ENCODE results near the gene PNMA1. TPM values are rescaled to one million over a fixed set of nuclear protein-coding genes. Genes with fewer than 3 reads are reported as not detected.

Gene PNMA1, protein sequence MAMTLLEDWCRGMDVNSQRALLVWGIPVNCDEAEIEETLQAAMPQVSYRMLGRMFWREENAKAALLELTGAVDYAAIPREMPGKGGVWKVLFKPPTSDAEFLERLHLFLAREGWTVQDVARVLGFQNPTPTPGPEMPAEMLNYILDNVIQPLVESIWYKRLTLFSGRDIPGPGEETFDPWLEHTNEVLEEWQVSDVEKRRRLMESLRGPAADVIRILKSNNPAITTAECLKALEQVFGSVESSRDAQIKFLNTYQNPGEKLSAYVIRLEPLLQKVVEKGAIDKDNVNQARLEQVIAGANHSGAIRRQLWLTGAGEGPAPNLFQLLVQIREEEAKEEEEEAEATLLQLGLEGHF
- total RNA-seq, result 10 to 100 TPM; 38.1 to 47.5 TPM

DNA sequence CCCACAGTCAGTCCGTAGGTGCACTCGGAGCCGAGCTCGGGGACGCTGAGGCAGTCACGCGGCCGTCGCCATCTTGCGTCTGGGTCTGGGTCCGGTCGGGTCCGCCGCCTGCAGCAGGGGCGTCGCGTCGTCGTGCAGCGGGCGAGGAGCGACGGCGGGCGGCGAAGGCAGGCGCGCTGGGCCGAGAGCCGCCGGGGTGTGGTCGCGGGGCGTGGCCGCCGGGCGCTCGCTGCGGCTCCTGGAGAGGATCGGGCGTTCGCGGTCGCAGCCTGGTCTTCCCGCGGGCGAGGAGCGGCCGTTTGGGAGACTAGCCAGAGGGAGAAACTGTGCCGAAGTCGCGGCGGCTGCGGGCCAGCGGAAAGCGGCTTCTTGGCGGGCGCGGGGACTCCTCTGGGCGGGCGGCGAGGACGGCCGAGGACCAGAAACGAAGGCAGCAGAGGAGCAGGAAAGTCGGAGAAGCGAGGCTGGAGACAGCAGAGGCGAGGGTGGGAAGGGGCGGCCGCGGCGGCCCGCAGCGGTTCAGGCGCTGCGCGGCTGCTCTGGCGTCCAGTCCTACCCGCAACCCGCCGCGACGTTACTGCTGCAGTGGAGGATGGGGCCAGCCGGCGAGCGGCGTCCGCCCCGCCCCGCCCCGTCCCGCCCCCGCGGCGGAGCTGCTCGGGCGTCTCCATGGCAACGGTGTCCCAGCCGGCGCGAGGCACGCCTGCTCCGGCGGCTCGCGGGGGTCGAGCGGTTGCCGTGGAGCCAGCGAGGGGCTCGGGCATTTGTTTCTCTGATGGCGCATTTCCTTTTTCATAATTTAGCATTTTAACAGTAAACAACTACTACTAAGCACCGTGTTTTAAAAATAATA lies at the start of gene PNMA1:
Gene PNMA1, minus strand, starts transcription at position 582 of the 853 bp plus-strand sequence. CDS start 745 bp downstream, outside the sequence.
- H3K9me3 Mint-ChIP-seq, result no peaks in the 10 kb centered on the region
- H3K4me3 Mint-ChIP-seq, result peak within 1 kb of the TSS; percentile 92 to 96
- no peaks in the 10 kb centered on the region for H3K27me3 Mint-ChIP-seq (ENCODE audit: low read depth)
- peak; percentile 90 to 91 for DNase-seq
- peaks cover 8 to 12% of the 10 kb centered on the region in 2 donors for H3K36me3 Mint-ChIP-seq (ENCODE audit: insufficient read depth in 2 of 2)
- H3K4me1 Mint-ChIP-seq (ENCODE audit: low read depth), result peaks cover 26% of the 10 kb centered on the region
- peak; percentile 83 to 84 for ATAC-seq (replicated peaks in 1 of 2)
- peak within 1 kb of the TSS; percentile 95 for H3K27ac Mint-ChIP-seq

DNA sequence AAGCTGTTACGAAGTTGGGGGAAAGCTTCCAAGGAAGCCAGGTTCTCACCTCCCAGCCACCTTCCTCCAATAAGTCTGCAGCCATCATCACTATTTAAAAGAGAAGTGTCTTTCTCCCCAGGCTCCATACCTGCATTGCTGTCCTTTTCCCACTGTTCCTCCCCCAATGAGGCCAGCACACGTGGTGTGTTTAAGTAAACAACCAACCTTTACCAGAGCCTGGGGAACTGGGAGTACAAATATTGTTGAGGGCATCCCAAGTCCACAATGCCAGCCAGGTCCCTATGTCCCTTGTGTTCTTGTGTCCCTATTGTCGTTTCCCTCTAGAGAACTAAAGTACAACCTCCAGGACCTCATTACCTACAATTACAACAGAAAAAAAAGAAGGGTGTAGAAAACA lies 49.2 kb upstream of the PNMA1 start:
- H3K4me1 Mint-ChIP-seq (ENCODE audit: low read depth), result peaks cover 75% of the 10 kb centered on the region
- H3K9me3 Mint-ChIP-seq, result no peaks in the 10 kb centered on the region
- H3K36me3 Mint-ChIP-seq (ENCODE audit: insufficient read depth in 2 of 2), result peaks cover 0 to 2% of the 10 kb centered on the region in 2 donors
- H3K4me3 Mint-ChIP-seq, result peak overlapping the region; percentile 34 to 76
- no peak for ATAC-seq (replicated peaks in 1 of 2)
- H3K27ac Mint-ChIP-seq, result no peak overlapping the region
- H3K27me3 Mint-ChIP-seq (ENCODE audit: low read depth), result no peaks in the 10 kb centered on the region
- DNase-seq, result no peak

DNA sequence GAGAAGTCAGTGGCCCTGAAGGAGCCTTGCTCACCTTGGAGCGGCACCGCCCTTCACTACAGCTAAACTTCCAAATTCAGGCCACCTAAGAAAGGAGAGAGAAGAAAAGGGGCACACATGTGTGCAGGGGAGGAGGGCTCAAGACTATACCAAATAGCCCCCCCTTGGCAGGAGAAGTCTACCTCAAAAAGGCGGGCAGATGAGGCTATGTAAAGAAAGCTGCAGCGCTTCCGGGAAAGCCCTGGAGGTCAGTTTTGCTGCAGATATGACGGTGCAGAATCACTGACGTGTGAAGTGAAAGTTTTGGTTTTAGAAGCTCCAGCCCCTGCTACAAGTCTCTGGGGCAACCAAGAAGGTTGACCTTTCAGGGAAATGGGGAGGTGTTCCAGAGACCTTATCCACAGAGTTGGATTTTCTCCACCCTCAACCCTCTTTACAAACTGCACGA lies 48.2 kb upstream of the PNMA1 start:
- ATAC-seq (replicated peaks in 1 of 2), result peak; percentile 6 to 38
- DNase-seq, result peak; percentile 68 to 71
- H3K27ac Mint-ChIP-seq, result peak overlapping the region; percentile 84
- no peaks in the 10 kb centered on the region for H3K27me3 Mint-ChIP-seq (ENCODE audit: low read depth)
- peak overlapping the region; percentile 76 to 91 for H3K4me3 Mint-ChIP-seq
- H3K9me3 Mint-ChIP-seq, result no peaks in the 10 kb centered on the region
- H3K36me3 Mint-ChIP-seq (ENCODE audit: insufficient read depth in 2 of 2), result peaks cover 0 to 5% of the 10 kb centered on the region in 2 donors
- peaks cover 80% of the 10 kb centered on the region for H3K4me1 Mint-ChIP-seq (ENCODE audit: low read depth)

DNA sequence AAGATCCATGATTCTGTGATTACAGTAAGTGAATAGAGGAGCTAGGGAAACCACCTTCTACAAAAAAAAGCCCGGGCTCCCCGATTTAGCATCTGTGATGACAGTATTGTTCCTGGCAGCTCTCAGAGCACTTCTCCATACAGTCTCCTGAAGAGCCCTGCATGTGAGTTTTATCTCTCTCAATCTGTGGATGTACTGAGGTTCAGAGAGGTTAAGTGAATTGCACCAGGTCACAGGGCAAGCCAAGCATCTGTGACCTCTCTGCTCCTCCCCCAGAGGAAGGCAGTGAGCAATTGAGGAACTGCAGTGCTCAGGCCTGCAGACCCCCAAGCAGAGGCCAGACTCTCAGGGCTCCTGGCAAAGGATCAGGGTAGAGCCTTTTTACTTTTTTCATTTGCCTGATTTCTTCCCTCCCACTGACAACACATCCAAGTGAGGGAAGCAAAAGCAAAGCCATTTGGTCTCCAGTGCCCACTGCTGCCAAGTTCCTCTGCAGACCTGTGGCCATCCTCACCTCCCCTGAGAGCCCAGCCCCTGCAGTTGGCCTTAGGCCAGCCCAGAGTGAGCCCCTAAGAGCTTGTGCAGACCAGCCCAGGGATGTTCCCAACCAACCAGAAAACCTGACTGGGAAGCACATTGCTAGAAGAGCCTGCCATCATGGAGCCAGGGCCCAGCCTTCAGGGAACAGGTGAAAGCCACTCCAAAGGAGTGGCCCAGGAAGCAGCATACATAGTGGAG lies 47.6 kb upstream of the PNMA1 start:
- peak overlapping the region; percentile 76 to 91 for H3K4me3 Mint-ChIP-seq

DNA sequence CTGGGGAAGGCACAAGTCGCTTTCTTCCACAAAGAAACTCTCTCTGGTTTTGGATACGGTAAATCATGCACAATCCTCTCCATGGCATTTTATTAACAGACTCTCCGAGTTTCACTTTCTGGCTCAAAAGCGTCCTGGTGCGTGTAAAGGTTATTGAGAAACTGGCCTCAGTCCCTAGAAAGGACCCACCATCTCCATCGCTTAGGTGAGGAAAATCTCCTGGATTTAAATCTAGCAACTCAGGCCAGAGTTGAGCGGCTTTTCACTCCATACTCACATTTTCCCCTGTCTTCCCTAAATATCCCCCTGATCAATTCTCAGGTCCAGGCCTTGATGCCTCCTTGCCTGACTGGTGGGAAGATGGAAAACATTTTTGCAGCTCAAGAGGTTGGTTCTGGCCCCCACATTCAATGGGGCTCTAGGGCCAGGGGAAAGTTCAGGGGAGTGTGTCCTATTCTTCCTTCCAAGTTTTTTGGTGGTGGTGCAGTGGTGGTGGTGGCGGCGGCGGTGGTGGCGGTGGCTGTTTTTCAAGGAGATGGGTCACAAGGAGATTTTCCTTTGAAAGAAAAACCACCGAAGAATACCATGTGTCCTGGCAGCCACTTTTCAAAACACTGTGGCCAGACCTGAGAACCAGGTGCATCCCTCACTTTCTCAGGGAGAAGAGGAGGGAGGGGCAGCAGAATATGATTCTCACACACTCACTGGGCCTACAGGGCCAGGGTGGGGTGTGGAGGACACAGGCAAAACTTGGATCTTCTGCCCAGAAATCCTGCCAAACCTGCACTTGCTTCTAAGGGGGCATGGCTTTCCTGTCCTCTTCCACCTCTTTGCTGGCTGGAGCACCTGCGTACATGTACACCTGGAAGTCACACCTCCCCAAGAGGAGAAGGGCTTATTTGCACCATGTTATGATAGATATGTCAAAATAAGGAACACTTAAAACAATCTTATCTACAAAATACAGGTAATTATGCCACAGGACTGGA lies 46.7 kb upstream of the PNMA1 start:
- DNase-seq, result no peak
- H3K4me3 Mint-ChIP-seq, result peak overlapping the region; percentile 87 to 91
- ATAC-seq (replicated peaks in 1 of 2), result no peak

More for the DNA sequence above, 47.6 kb upstream of the PNMA1 start:
- DNase-seq, result no peak
- peaks cover 80% of the 10 kb centered on the region for H3K4me1 Mint-ChIP-seq (ENCODE audit: low read depth)
- no peaks in the 10 kb centered on the region for H3K9me3 Mint-ChIP-seq
- H3K27ac Mint-ChIP-seq, result peak overlapping the region; percentile 84
- peaks cover 0 to 6% of the 10 kb centered on the region in 2 donors for H3K36me3 Mint-ChIP-seq (ENCODE audit: insufficient read depth in 2 of 2)
- ATAC-seq (replicated peaks in 1 of 2), result no peak
- H3K27me3 Mint-ChIP-seq (ENCODE audit: low read depth), result no peaks in the 10 kb centered on the region

DNA sequence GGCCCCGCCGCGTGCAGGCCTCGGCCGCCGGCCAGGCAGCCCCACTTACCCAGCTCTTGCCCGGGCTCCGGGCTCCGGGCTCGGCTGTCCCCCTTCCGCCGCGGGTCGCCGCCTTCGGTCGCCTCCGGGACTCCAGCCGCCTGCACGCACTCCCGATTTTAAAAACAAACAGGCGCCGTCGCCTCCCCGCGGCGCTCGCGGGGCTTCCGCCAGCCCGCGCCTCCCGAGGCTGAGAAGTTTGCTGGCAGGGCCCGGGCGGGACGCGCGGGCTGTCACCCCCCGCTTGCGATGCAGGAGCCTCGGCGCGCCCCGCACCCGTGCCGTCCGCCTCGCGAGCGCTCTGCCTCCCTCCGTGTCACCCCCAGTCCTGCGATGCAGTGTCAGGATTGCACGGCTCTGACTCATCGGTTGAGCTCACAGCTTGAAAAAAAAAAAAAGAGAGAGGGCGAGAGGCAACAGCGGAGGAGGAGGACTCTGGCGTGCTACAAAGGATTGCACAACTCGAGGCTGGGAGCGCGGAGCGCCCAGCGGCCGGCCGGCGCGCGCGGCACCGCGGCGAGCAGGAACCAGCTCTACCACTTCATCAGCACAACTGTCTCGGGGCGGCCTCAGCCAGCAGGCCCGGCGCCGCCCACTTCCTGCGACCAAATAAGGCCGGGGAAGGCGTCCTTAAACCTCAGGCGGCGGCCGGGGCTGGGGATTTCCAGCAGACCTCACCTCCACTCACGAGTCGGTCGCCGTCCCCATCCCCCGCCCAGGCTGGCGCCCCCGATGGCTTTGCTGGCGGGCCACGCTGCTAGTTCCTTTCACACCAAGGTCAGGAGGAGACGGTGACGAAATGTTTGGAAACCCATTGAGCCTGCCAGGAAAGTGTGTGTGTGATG lies 45.8 kb upstream of the PNMA1 start:
- peaks cover 0 to 6% of the 10 kb centered on the region in 2 donors for H3K36me3 Mint-ChIP-seq (ENCODE audit: insufficient read depth in 2 of 2)
- H3K27me3 Mint-ChIP-seq (ENCODE audit: low read depth), result no peaks in the 10 kb centered on the region
- H3K9me3 Mint-ChIP-seq, result no peaks in the 10 kb centered on the region
- peaks cover 81% of the 10 kb centered on the region for H3K4me1 Mint-ChIP-seq (ENCODE audit: low read depth)
- peak overlapping the region; percentile 87 to 91 for H3K4me3 Mint-ChIP-seq
- ATAC-seq (replicated peaks in 1 of 2) (peak; percentile 72 to 75), DNase-seq (peak; percentile 98)
- peak overlapping the region; percentile 98 for H3K27ac Mint-ChIP-seq

More for the DNA sequence above, 46.7 kb upstream of the PNMA1 start:
- Mint-ChIP-seq H3K9me3 (no peaks in the 10 kb centered on the region), H3K4me1 (ENCODE audit: low read depth) (peaks cover 81% of the 10 kb centered on the region), H3K36me3 (ENCODE audit: insufficient read depth in 2 of 2) (peaks cover 0 to 6% of the 10 kb centered on the region in 2 donors), H3K27ac (peak overlapping the region; percentile 98), H3K27me3 (ENCODE audit: low read depth) (no peaks in the 10 kb centered on the region)

DNA sequence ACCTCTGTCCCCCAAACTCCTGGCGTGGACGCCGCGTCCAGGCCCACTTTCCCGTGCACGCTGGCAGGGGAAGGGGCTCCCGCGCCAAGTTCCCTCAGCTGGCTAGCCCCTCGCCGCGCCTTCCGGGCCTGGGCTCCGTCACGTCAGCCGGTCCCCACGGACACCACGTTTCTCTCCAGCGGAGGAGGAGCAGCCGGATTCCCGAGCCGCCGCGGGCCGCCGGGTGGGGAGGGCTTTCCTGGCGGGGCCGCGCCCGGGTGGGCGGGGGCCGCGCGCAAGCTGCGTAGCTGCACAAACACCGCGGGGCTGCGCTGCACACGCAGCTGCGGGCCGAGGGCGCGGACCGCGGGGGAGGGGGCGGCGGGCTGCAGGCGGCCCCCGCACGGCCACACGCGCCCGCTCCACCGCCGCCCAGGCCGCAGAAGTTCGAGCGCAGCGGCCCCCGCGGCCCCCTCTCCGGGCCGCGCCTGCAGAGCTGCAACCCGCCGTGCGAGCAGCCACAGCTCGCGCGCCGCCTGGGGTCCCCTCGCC lies 45.1 kb upstream of the PNMA1 start:
- H3K27me3 Mint-ChIP-seq (ENCODE audit: low read depth), result no peaks in the 10 kb centered on the region
- H3K27ac Mint-ChIP-seq, result no peak overlapping the region
- peak overlapping the region; percentile 84 to 94 for H3K4me3 Mint-ChIP-seq
- no peak for ATAC-seq (replicated peaks in 1 of 2)
- H3K4me1 Mint-ChIP-seq (ENCODE audit: low read depth), result peaks cover 81% of the 10 kb centered on the region
- no peaks in the 10 kb centered on the region for H3K9me3 Mint-ChIP-seq
- H3K36me3 Mint-ChIP-seq (ENCODE audit: insufficient read depth in 2 of 2), result peaks cover 0 to 6% of the 10 kb centered on the region in 2 donors
- DNase-seq, result peak in 1 of 2 donors; percentile 46

DNA sequence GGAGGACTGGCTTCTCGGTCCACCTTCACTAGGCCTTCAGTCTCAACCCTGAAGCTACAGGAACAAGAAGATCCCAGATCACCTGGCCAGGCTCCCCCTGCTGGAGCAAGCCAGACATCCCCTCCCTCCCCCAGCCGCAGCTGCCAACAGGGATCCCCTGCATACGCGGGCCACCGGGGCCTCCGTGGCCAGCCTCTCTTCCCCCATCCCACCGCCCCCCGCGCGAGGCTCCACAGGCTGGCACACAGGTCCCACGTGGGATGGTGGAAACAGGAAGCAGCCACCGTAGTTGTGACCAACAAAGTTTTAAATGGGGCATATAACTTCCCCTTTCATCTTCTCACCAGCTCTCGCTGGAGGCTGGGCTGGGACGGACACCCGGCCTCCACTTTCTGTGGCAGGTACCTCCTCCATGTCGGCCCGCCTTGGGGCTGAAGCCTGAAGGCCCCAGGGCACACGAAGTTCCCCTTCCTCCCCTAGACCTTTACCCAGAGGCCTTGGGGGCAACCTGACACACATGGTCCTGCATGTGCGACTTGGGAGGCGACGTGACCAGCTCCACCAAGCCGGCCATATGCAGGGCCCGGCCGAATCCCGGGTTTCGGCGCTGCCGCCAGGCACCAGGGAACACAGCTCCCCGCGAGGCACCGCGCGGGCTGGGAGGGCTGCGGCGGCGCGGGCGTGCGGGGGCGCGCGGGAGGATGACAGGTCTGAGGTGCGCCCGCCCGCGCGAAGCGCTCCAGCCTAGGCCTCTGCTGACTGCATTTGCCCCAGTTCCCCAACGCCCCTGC lies 44.4 kb upstream of the PNMA1 start:
- DNase-seq (peak; percentile 75 to 84), ATAC-seq (replicated peaks in 1 of 2) (peak; percentile 1 to 3)
- Mint-ChIP-seq H3K27me3 (ENCODE audit: low read depth) (no peaks in the 10 kb centered on the region), H3K4me3 (peak overlapping the region; percentile 84 to 94), H3K36me3 (ENCODE audit: insufficient read depth in 2 of 2) (peaks cover 0 to 6% of the 10 kb centered on the region in 2 donors), H3K4me1 (ENCODE audit: low read depth) (peaks cover 83% of the 10 kb centered on the region), H3K9me3 (no peaks in the 10 kb centered on the region), H3K27ac (peak overlapping the region; percentile 71)

DNA sequence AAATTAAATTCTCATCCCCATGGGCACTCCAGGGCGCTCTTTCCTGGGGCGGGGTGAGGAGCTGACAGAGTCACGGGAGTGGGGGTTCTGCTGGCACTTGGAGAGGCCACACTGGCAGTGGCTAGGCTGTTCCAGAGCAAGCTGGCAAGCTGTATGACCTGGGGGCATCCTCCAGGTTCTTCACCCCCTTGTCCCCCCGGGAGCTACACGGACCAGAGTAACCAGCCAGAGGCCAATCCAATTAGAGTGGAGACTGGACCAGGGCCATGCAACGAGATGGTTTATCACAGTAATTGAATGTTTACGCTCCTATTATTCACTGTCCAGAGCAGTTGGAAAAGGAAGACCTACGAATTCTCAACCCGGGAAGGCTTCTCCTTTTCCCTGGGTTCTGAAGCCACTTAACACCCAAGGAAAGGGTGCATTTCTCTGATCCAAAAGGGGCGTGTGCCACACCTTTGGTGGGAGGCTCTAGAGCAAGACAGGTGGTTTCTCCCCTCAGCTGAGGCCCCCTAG lies 43.8 kb upstream of the PNMA1 start:
- H3K27me3 Mint-ChIP-seq (ENCODE audit: low read depth), result no peaks in the 10 kb centered on the region
- no peak for ATAC-seq (replicated peaks in 1 of 2)
- H3K27ac Mint-ChIP-seq, result peak overlapping the region; percentile 62
- peak overlapping the region; percentile 84 to 94 for H3K4me3 Mint-ChIP-seq
- H3K9me3 Mint-ChIP-seq, result no peaks in the 10 kb centered on the region
- peaks cover 83% of the 10 kb centered on the region for H3K4me1 Mint-ChIP-seq (ENCODE audit: low read depth)
- DNase-seq, result no peak
- H3K36me3 Mint-ChIP-seq (ENCODE audit: insufficient read depth in 2 of 2), result peaks cover 0 to 6% of the 10 kb centered on the region in 2 donors

DNA sequence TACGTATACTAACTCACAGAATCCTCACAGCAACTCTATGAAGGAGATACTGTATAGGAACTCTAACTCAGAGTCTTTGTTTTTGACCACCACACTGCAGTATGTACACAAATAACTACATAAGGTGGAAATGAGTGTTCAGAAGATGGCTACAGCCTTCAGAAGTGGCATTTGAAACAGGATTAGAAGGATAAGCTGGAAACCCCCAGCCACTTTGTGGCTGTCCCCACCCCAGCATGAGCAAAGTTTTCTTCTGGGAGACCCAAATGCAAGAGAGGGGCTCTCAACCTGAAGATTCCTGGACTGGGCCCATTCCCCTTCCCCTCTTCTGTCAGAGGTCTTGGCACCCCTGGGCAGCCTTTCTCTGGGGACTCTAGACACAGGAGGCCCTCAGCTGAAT lies 43.2 kb upstream of the PNMA1 start:
- Mint-ChIP-seq H3K27me3 (ENCODE audit: low read depth) (no peaks in the 10 kb centered on the region), H3K4me3 (peak overlapping the region; percentile 84 to 94), H3K9me3 (no peaks in the 10 kb centered on the region), H3K36me3 (ENCODE audit: insufficient read depth in 2 of 2) (peaks cover 0 to 6% of the 10 kb centered on the region in 2 donors), H3K4me1 (ENCODE audit: low read depth) (peaks cover 83% of the 10 kb centered on the region), H3K27ac (peak overlapping the region; percentile 62)
- ATAC-seq (replicated peaks in 1 of 2), result peak; percentile 26 to 33
- DNase-seq, result peak in 1 of 2 donors; percentile 65

All from activated T-cell treated with anti-CD3 and anti-CD28 coated beads, Interleukin-2, amount 50 U/mL, for 72 hours (primary cell).